ENCODE measurements around the gene KLK6.

The KLK6 gene

GRCh38 chr19:50909240-50910070 lies 59.9 kb downstream of the KLK6 start:
- DNase-seq = peak; percentile 60 to 82 (median 68)
